ENCODE results near the gene SLC6A7.

SLC6A7 gene

GRCh38 chr5:150167512-150167850 is 22.4 kb upstream of the SLC6A7 start:
- peaks cover 11% of the 10 kb centered on the region for H3K27me3 ChIP-seq (ENCODE audit: insufficient read depth, low read length)
- no peak overlapping the region for H2BK120ac ChIP-seq (ENCODE audit: insufficient read depth, low read length, poor library complexity)
- H2BK5ac ChIP-seq (ENCODE audit: low read depth, low read length, poor library complexity): no peak overlapping the region
- no peaks in the 10 kb centered on the region for H3K36me3 ChIP-seq (ENCODE audit: control insufficient read depth in 1 of 2, insufficient read depth in 2 of 2, low read length in 2 of 2)
- no peak overlapping the region for H3K9ac ChIP-seq (ENCODE audit: low read length)
- peak overlapping the region; percentile 10 for H2AFZ ChIP-seq (ENCODE audit: insufficient read depth, low read length, poor library complexity)
- H4K8ac ChIP-seq (ENCODE audit: low read depth, low read length): peak overlapping the region; percentile 49
- H4K12ac ChIP-seq (ENCODE audit: low read depth, low read length): no peak overlapping the region
- H3K18ac ChIP-seq (ENCODE audit: low read length): no peak overlapping the region
- H3K9me3 ChIP-seq (ENCODE audit: insufficient read depth, low read depth, low read length): peaks cover 4% of the 10 kb centered on the region
- H3K79me1 ChIP-seq (ENCODE audit: low read length): peaks cover 8% of the 10 kb centered on the region
- H3K79me2 ChIP-seq (ENCODE audit: control insufficient read depth, insufficient read depth, low read length, poor library complexity): no peaks in the 10 kb centered on the region
- WGBS (ENCODE audit: extremely low coverage, insufficient coverage, insufficient read length): no CpG with 5 or more reads among the region's 15 CpGs
- no peak overlapping the region for H3K4me3 ChIP-seq (ENCODE audit: low read depth, low read length)
- no peak overlapping the region for H2AK5ac ChIP-seq (ENCODE audit: low read length)
- peaks cover 12 to 25% of the 10 kb centered on the region in 2 experiments for H3K4me1 ChIP-seq (ENCODE audit: control insufficient read depth in 1 of 2, insufficient read depth in 2 of 2, low read length in 2 of 2)
- no peak overlapping the region for H3K23ac ChIP-seq (ENCODE audit: low read length)
- no peak for DNase-seq
- H3K14ac ChIP-seq (ENCODE audit: low read length): no peak overlapping the region
- peak overlapping the region; percentile 17 for H4K91ac ChIP-seq (ENCODE audit: low read depth, low read length)
- no peak overlapping the region for H3K27ac ChIP-seq (ENCODE audit: low read depth, low read length)
- H3K4ac ChIP-seq (ENCODE audit: low read depth, low read length): no peak overlapping the region
- peak overlapping the region; percentile 46 for H2BK12ac ChIP-seq (ENCODE audit: low read length)
- peak overlapping the region; percentile 41 for H3K4me2 ChIP-seq (ENCODE audit: low read length)

- Histone ChIP-seq H3K27ac (ENCODE audit: low read depth, low read length) (no peak overlapping the region), H4K91ac (ENCODE audit: low read depth, low read length) (no peak overlapping the region), H3K4me3 (ENCODE audit: low read depth, low read length) (no peak overlapping the region), H3K18ac (ENCODE audit: low read length) (no peak overlapping the region), H2BK120ac (ENCODE audit: insufficient read depth, low read length, poor library complexity) (no peak overlapping the region), H3K4ac (ENCODE audit: low read depth, low read length) (no peak overlapping the region), H3K23ac (ENCODE audit: low read length) (no peak overlapping the region), H3K9me3 (ENCODE audit: insufficient read depth, low read depth, low read length) (peaks cover 4% of the 10 kb centered on the region), H4K12ac (ENCODE audit: low read depth, low read length) (no peak overlapping the region), H3K79me1 (ENCODE audit: low read length) (peaks cover 8% of the 10 kb centered on the region), H2AK5ac (ENCODE audit: low read length) (no peak overlapping the region), H3K27me3 (ENCODE audit: insufficient read depth, low read length) (peaks cover 11% of the 10 kb centered on the region), H3K4me1 (ENCODE audit: control insufficient read depth in 1 of 2, insufficient read depth in 2 of 2, low read length in 2 of 2) (peaks cover 12 to 25% of the 10 kb centered on the region in 2 experiments), H3K79me2 (ENCODE audit: control insufficient read depth, insufficient read depth, low read length, poor library complexity) (no peaks in the 10 kb centered on the region), H2BK12ac (ENCODE audit: low read length) (no peak overlapping the region), H3K4me2 (ENCODE audit: low read length) (no peak overlapping the region), H3K14ac (ENCODE audit: low read length) (no peak overlapping the region), H3K9ac (ENCODE audit: low read length) (no peak overlapping the region), H2BK5ac (ENCODE audit: low read depth, low read length, poor library complexity) (no peak overlapping the region), H4K8ac (ENCODE audit: low read depth, low read length) (no peak overlapping the region), H3K36me3 (ENCODE audit: control insufficient read depth in 1 of 2, insufficient read depth in 2 of 2, low read length in 2 of 2) (no peaks in the 10 kb centered on the region), H2AFZ (ENCODE audit: insufficient read depth, low read length, poor library complexity) (no peak overlapping the region)
- WGBS (ENCODE audit: extremely low coverage, insufficient coverage, insufficient read length): no CpG with 5 or more reads among the region's 14 CpGs
- DNase-seq: no peak
Observed at GRCh38 chr5:150167908-150168307, 22.0 kb upstream of the SLC6A7 start.

GRCh38 chr5:150168864-150169263 is 21.0 kb upstream of the SLC6A7 start:
- no peak overlapping the region for H2AFZ ChIP-seq (ENCODE audit: insufficient read depth, low read length, poor library complexity)
- no peak overlapping the region for H2BK5ac ChIP-seq (ENCODE audit: low read depth, low read length, poor library complexity)
- H3K9me3 ChIP-seq (ENCODE audit: insufficient read depth, low read depth, low read length): peaks cover 4% of the 10 kb centered on the region
- H4K91ac ChIP-seq (ENCODE audit: low read depth, low read length): no peak overlapping the region
- no peak for DNase-seq
- peaks cover 11% of the 10 kb centered on the region for H3K27me3 ChIP-seq (ENCODE audit: insufficient read depth, low read length)
- no peak overlapping the region for H4K8ac ChIP-seq (ENCODE audit: low read depth, low read length)
- no peak overlapping the region for H2BK120ac ChIP-seq (ENCODE audit: insufficient read depth, low read length, poor library complexity)
- H3K27ac ChIP-seq (ENCODE audit: low read depth, low read length): no peak overlapping the region
- H3K79me2 ChIP-seq (ENCODE audit: control insufficient read depth, insufficient read depth, low read length, poor library complexity): no peaks in the 10 kb centered on the region
- H2AK5ac ChIP-seq (ENCODE audit: low read length): no peak overlapping the region
- no peak overlapping the region for H3K9ac ChIP-seq (ENCODE audit: low read length)
- H3K4me1 ChIP-seq (ENCODE audit: control insufficient read depth in 1 of 2, insufficient read depth in 2 of 2, low read length in 2 of 2): peaks cover 5 to 20% of the 10 kb centered on the region in 2 experiments
- no peak overlapping the region for H3K23ac ChIP-seq (ENCODE audit: low read length)
- no peak overlapping the region for H3K4me2 ChIP-seq (ENCODE audit: low read length)
- no CpG with 5 or more reads among the region's 3 CpGs for WGBS (ENCODE audit: extremely low coverage, insufficient coverage, insufficient read length)
- H3K36me3 ChIP-seq (ENCODE audit: control insufficient read depth in 1 of 2, insufficient read depth in 2 of 2, low read length in 2 of 2): no peaks in the 10 kb centered on the region
- no peak overlapping the region for H3K18ac ChIP-seq (ENCODE audit: low read length)
- H3K4ac ChIP-seq (ENCODE audit: low read depth, low read length): no peak overlapping the region
- H3K4me3 ChIP-seq (ENCODE audit: low read depth, low read length): no peak overlapping the region
- H4K12ac ChIP-seq (ENCODE audit: low read depth, low read length): no peak overlapping the region
- no peak overlapping the region for H3K14ac ChIP-seq (ENCODE audit: low read length)
- peaks cover 5% of the 10 kb centered on the region for H3K79me1 ChIP-seq (ENCODE audit: low read length)
- no peak overlapping the region for H2BK12ac ChIP-seq (ENCODE audit: low read length)

GRCh38 chr5:150172145-150172544 is 17.7 kb upstream of the SLC6A7 start:
- Histone ChIP-seq H2AFZ (ENCODE audit: insufficient read depth, low read length, poor library complexity) (no peak overlapping the region), H4K8ac (ENCODE audit: low read depth, low read length) (no peak overlapping the region), H4K91ac (ENCODE audit: low read depth, low read length) (no peak overlapping the region), H3K9me3 (ENCODE audit: insufficient read depth, low read depth, low read length) (peaks cover 1% of the 10 kb centered on the region), H2BK5ac (ENCODE audit: low read depth, low read length, poor library complexity) (no peak overlapping the region), H3K79me1 (ENCODE audit: low read length) (peaks cover 6% of the 10 kb centered on the region), H3K18ac (ENCODE audit: low read length) (no peak overlapping the region), H3K14ac (ENCODE audit: low read length) (no peak overlapping the region), H3K23ac (ENCODE audit: low read length) (no peak overlapping the region), H3K9ac (ENCODE audit: low read length) (no peak overlapping the region), H2AK5ac (ENCODE audit: low read length) (no peak overlapping the region), H3K27ac (ENCODE audit: low read depth, low read length) (no peak overlapping the region), H4K12ac (ENCODE audit: low read depth, low read length) (no peak overlapping the region), H3K27me3 (ENCODE audit: insufficient read depth, low read length) (peaks cover 7% of the 10 kb centered on the region), H3K4me2 (ENCODE audit: low read length) (no peak overlapping the region), H3K4ac (ENCODE audit: low read depth, low read length) (no peak overlapping the region), H3K36me3 (ENCODE audit: control insufficient read depth in 1 of 2, insufficient read depth in 2 of 2, low read length in 2 of 2) (no peaks in the 10 kb centered on the region), H3K4me1 (ENCODE audit: control insufficient read depth in 1 of 2, insufficient read depth in 2 of 2, low read length in 2 of 2) (peaks cover 2 to 10% of the 10 kb centered on the region in 2 experiments), H3K79me2 (ENCODE audit: control insufficient read depth, insufficient read depth, low read length, poor library complexity) (no peaks in the 10 kb centered on the region), H2BK12ac (ENCODE audit: low read length) (no peak overlapping the region), H3K4me3 (ENCODE audit: low read depth, low read length) (no peak overlapping the region), H2BK120ac (ENCODE audit: insufficient read depth, low read length, poor library complexity) (no peak overlapping the region)
- no peak for DNase-seq
- WGBS (ENCODE audit: extremely low coverage, insufficient coverage, insufficient read length): no CpG with 5 or more reads among the region's 1 CpG

Measured in trophoblast cell (in vitro differentiated cells and primary cell).